Hepatocyte (in vitro differentiated cells): ENCODE results near the gene RACGAP1. TPM values are rescaled to one million over a fixed set of nuclear protein-coding genes. Genes with fewer than 3 reads are reported as not detected.

ENCODE experiments used
- DNase-seq: peaks from one replicate; pipeline ENCODE4 v3.0.0-alpha.2; 2016; ENCODE audit warnings: low spot score
- H2AFZ ChIP-seq: fragments of 200-600 bp; sonication (generic); 2 replicates; pipeline ENCODE4 v1.6.0; 2016; ENCODE audit warnings: antibody characterized with exemption, mild to moderate bottlenecking
- H3K27ac ChIP-seq: fragments of 200-600 bp; sonication (generic); 2 replicates; pipeline ENCODE4 v1.5.1; 2016; ENCODE audit warnings: mild to moderate bottlenecking
- H3K27me3 ChIP-seq: fragments of 200-600 bp; sonication (generic); 2 replicates; pipeline ENCODE4 v1.6.1; 2016
- H3K36me3 ChIP-seq: fragments of 200-600 bp; sonication (generic); replicated peaks from 2 replicates; pipeline ENCODE4 v1.5.1; 2016; ENCODE audit warnings: low read depth; ENCODE audit not compliant: insufficient read depth
- H3K4me1 ChIP-seq: fragments of 200-600 bp; sonication (generic); 2 replicates; pipeline ENCODE4 v1.5.1; 2016; ENCODE audit warnings: mild to moderate bottlenecking, moderate library complexity; ENCODE audit not compliant: insufficient read depth
- H3K4me2 ChIP-seq: fragments of 200-600 bp; sonication (generic); 2 replicates; pipeline ENCODE4 v1.6.0; 2016
- H3K4me3 ChIP-seq: fragments of 200-600 bp; sonication (generic); 2 replicates; pipeline ENCODE4 v1.5.1; 2016; ENCODE audit warnings: mild to moderate bottlenecking
- H3K79me2 ChIP-seq: fragments of 200-600 bp; sonication (generic); 2 replicates; pipeline ENCODE4 v1.6.0; 2017; ENCODE audit warnings: mild to moderate bottlenecking
- H3K9me2 ChIP-seq: fragments of 200-600 bp; sonication (generic); replicated peaks from 2 replicates; pipeline ENCODE4 v1.6.0; 2017; ENCODE audit warnings: mild to moderate bottlenecking; ENCODE audit not compliant: insufficient read depth
- H3K9me3 ChIP-seq: fragments of 200-600 bp; sonication (generic); 2 replicates; pipeline ENCODE4 v1.5.1; 2016; ENCODE audit warnings: low read depth, mild to moderate bottlenecking
- H4K20me1 ChIP-seq: fragments of 200-600 bp; sonication (generic); 2 replicates; pipeline ENCODE4 v1.6.0; 2016; ENCODE audit warnings: mild to moderate bottlenecking; ENCODE audit not compliant: insufficient read depth, poor library complexity, severe bottlenecking
- EZH2 ChIP-seq: fragments of 200-600 bp; sonication (generic); IDR thresholded peaks from 2 replicates; pipeline ENCODE4 v1.6.1; 2016; ENCODE audit warnings: antibody characterized with exemption, mild to moderate bottlenecking, borderline replicate concordance
- EZH2phosphoT487 ChIP-seq: fragments of 200-600 bp; sonication (generic); IDR thresholded peaks from one replicate; pipeline ENCODE4 v1.6.1; 2018; ENCODE audit warnings: antibody characterized with exemption, mild to moderate bottlenecking, low read depth, moderate library complexity; ENCODE audit not compliant: unreplicated experiment, severe bottlenecking
- WGBS: methylation state at CpG from one replicate; pipeline ENCODE4 v1.1.6; 2016; ENCODE audit warnings: low lambda C conversion rate; ENCODE audit errors: missing lambda C conversion rate; 5-methylcytosine and 5-hydroxymethylcytosine counted together
- polyA plus RNA-seq: library from polyadenylated mRNA; unstranded; fragments of >200 nt; fragmentation: Nextera tagmentation; extraction: Ambion mirVana; gene quantifications from 2 replicates; pipeline ENCODE4 v1.2.1, GENCODE V29; 2016
- total RNA-seq: library from RNA; depleted of rRNA; stranded (reverse); fragments of >200 nt; gene quantifications from 2 replicates; pipeline ENCODE4 v1.2.3, GENCODE V29; 2014
- TF ChIP-seq, protein P1 (sequence below): fragments of 200-600 bp; sonication (generic); IDR thresholded peaks from 2 replicates; pipeline ENCODE4 v1.5.1; 2016; ENCODE audit warnings: antibody characterized with exemption, mild to moderate bottlenecking; ENCODE audit not compliant: poor library complexity

The RACGAP1 gene
- total and polyA plus RNA-seq, 2 experiments from 2014 or later, result 17.3 to 22.1 TPM

DNA sequence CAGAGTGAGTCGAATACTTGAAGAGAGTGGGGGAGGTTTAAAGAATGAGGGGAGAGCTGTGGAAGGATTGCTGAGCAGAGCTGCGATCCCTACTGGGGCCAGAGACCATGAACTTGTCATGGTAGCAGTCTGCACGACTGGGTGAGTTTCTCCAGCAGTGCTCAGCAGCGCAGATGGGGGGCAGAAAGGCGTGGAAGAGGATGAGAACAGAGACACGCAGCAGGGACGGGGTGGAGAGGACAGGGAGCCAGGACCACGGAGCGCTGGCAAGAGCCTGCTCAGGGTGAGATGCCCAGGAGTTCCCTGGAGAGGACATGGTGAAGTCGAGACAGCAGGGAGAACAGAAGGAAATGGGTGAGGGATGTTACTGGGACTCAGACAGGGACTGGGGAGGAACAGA lies 54.6 kb downstream of the RACGAP1 start:
- TF ChIP-seq, protein P1, sequence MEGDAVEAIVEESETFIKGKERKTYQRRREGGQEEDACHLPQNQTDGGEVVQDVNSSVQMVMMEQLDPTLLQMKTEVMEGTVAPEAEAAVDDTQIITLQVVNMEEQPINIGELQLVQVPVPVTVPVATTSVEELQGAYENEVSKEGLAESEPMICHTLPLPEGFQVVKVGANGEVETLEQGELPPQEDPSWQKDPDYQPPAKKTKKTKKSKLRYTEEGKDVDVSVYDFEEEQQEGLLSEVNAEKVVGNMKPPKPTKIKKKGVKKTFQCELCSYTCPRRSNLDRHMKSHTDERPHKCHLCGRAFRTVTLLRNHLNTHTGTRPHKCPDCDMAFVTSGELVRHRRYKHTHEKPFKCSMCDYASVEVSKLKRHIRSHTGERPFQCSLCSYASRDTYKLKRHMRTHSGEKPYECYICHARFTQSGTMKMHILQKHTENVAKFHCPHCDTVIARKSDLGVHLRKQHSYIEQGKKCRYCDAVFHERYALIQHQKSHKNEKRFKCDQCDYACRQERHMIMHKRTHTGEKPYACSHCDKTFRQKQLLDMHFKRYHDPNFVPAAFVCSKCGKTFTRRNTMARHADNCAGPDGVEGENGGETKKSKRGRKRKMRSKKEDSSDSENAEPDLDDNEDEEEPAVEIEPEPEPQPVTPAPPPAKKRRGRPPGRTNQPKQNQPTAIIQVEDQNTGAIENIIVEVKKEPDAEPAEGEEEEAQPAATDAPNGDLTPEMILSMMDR, result no peak
- H3K79me2 ChIP-seq, result no peaks in the 10 kb centered on the region
- WGBS, result 77% methylated on average over 10 of the region's 10 CpGs

DNA sequence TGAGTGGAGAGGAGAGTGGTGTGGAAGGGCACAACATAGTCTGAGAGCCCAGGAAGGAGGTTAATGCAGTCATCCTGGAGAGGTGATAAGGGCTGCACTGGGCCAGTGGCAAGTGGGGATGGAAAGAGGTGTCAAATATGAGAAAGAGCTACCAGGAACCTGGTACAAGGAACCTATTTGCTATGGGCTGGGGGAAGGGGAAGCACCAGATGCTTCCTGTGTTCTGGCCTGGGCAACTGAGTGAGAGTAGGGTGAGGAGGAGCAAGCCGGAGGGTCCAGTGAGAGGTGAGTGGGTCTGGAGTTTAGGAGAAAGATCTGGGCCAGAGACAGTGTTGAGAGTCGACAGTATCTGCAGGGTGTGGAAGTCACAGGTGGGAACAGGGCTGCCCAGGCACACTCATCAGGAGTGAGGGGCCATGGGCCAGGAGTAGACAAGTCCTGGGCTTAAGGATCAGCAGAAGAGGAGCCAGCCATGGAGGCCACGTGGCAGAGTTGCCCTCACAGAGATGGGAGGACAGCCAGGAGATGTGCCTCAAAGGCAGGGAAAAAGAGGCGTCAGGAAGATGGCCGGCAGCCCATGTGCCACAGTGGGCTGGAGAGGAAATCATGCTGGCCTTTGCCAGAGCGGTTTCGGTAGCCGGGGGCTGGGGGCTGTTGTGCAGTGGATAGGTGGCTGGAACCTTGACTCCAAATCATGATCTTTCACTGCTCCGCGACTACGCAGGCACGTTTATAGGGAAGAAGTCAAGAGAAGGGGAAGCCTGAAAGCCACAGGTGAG lies 55.5 kb downstream of the RACGAP1 start:
- H4K20me1 ChIP-seq, result no peaks in the 10 kb centered on the region
- H3K27me3 ChIP-seq, result peaks cover 17% of the 10 kb centered on the region

More for the DNA sequence above, 54.6 kb downstream of the RACGAP1 start:
- Histone ChIP-seq H3K4me2 (no peak overlapping the region), H3K9me2 (no peaks in the 10 kb centered on the region), H3K4me1 (peaks cover 7% of the 10 kb centered on the region), H3K9me3 (no peaks in the 10 kb centered on the region), H3K4me3 (no peak overlapping the region), H2AFZ (no peak overlapping the region), H3K27me3 (peaks cover 10% of the 10 kb centered on the region), H3K27ac (no peak overlapping the region), H4K20me1 (no peaks in the 10 kb centered on the region), H3K36me3 (no peaks in the 10 kb centered on the region)
- DNase-seq, result no peak

DNA sequence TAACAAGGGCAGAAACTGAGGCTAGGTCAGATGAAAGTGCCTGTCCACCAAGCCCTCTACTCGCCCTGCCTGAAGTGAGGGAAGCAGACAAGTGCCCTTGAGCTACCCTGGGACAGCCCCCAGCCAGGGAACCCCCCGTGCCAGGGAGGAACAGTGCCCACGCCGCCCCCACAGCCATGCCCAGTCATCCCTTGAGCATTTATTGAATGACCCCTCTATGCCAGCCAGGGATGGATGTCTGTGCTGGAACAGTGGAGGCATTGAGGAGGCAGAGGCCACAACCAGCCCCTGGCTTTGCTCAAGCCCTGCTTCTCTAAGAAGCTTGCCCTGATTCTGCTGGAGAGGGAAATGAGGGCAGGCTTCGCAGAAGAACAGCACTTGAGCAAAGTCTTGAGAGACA lies 56.3 kb downstream of the RACGAP1 start:
- Histone ChIP-seq H3K4me3 (no peak overlapping the region), H3K9me2 (no peaks in the 10 kb centered on the region), H3K79me2 (no peaks in the 10 kb centered on the region), H3K27me3 (peaks cover 18% of the 10 kb centered on the region), H3K9me3 (no peaks in the 10 kb centered on the region), H3K36me3 (no peaks in the 10 kb centered on the region), H3K4me2 (no peak overlapping the region), H2AFZ (no peak overlapping the region), H3K27ac (no peak overlapping the region), H4K20me1 (no peaks in the 10 kb centered on the region), H3K4me1 (peaks cover 7% of the 10 kb centered on the region)
- WGBS, result 94% methylated on average over 5 of the region's 5 CpGs
- DNase-seq, result no peak
- TF ChIP-seq EZH2phosphoT487 (no peak), EZH2 (no peak)
- TF ChIP-seq, protein P1, result no peak

More for the DNA sequence above, 55.5 kb downstream of the RACGAP1 start:
- Histone ChIP-seq H3K9me3 (no peaks in the 10 kb centered on the region), H3K4me2 (no peak overlapping the region), H2AFZ (no peak overlapping the region), H3K4me1 (peaks cover 7% of the 10 kb centered on the region), H3K27ac (no peak overlapping the region), H3K79me2 (no peaks in the 10 kb centered on the region), H3K9me2 (no peaks in the 10 kb centered on the region), H3K4me3 (no peak overlapping the region), H3K36me3 (no peaks in the 10 kb centered on the region)
- 91% methylated on average over 12 of the region's 12 CpGs for WGBS
- TF ChIP-seq EZH2phosphoT487 (no peak), EZH2 (no peak)
- TF ChIP-seq, protein P1, result no peak
- DNase-seq, result no peak
